KMS-11 (cell line): ENCODE data around the gene SEL1L3.

Experiments
- H2AFZ ChIP-seq: fragments of 200-600 bp; sonication (generic); 2 replicates; pipeline ENCODE4 v1.6.1; 2016; ENCODE audit warnings: antibody characterized with exemption, mixed run types, low read depth
- H3K27ac ChIP-seq: fragments of 200-600 bp; sonication (generic); 2 replicates; pipeline ENCODE4 v1.6.1; 2016; ENCODE audit warnings: mild to moderate bottlenecking, mixed run types
- H3K27me3 ChIP-seq: fragments of 200-600 bp; sonication (generic); 2 replicates; pipeline ENCODE4 v1.6.1; 2017; ENCODE audit warnings: mild to moderate bottlenecking, low read depth, mixed run types, moderate library complexity; ENCODE audit not compliant: insufficient read depth
- H3K36me3 ChIP-seq: fragments of 200-600 bp; sonication (generic); 2 replicates; pipeline ENCODE4 v1.6.1; 2017; ENCODE audit warnings: mild to moderate bottlenecking, mixed run types; ENCODE audit not compliant: insufficient read depth
- H3K4me1 ChIP-seq: fragments of 200-600 bp; sonication (generic); 2 replicates; pipeline ENCODE4 v1.6.1; 2016; ENCODE audit warnings: mild to moderate bottlenecking, low read depth, mixed run types; ENCODE audit not compliant: poor library complexity, severe bottlenecking
- H3K4me2 ChIP-seq: fragments of 200-600 bp; sonication (generic); 2 replicates; pipeline ENCODE4 v1.7.0; 2016; ENCODE audit warnings: mild to moderate bottlenecking, mixed run types
- H3K4me3 ChIP-seq: fragments of 200-600 bp; sonication (generic); IDR thresholded peaks from 2 replicates; pipeline ENCODE4 v1.6.1; 2017; ENCODE audit warnings: low read depth, low read length, mixed read lengths; ENCODE audit not compliant: insufficient read depth
- H3K79me2 ChIP-seq: fragments of 200-600 bp; sonication (generic); 2 replicates; pipeline ENCODE4 v1.6.1; 2016; ENCODE audit warnings: low read depth, mixed run types; ENCODE audit not compliant: insufficient read depth
- H3K9ac ChIP-seq: fragments of 200-600 bp; sonication (generic); 2 replicates; pipeline ENCODE4 v1.6.1; 2016; ENCODE audit warnings: mild to moderate bottlenecking, mixed run types
- H4K20me1 ChIP-seq: fragments of 200-600 bp; sonication (generic); 2 replicates; pipeline ENCODE4 v1.6.1; 2016; ENCODE audit warnings: mild to moderate bottlenecking, mixed run types; ENCODE audit not compliant: insufficient read depth
- TF ChIP-seq, protein P1 (sequence below): fragments of 200-600 bp; sonication (generic); conservative IDR thresholded peaks from 2 replicates; pipeline ENCODE4 v1.6.1; 2017; ENCODE audit warnings: low read depth, mild to moderate bottlenecking, antibody characterized with exemption, low read length, moderate library complexity, mixed read lengths

Gene SEL1L3

GRCh38 chr4:25881193-25881592 lies 18.4 kb upstream of the SEL1L3 start:
- no peak overlapping the region for H3K4me3 ChIP-seq
- TF ChIP-seq, protein P1, sequence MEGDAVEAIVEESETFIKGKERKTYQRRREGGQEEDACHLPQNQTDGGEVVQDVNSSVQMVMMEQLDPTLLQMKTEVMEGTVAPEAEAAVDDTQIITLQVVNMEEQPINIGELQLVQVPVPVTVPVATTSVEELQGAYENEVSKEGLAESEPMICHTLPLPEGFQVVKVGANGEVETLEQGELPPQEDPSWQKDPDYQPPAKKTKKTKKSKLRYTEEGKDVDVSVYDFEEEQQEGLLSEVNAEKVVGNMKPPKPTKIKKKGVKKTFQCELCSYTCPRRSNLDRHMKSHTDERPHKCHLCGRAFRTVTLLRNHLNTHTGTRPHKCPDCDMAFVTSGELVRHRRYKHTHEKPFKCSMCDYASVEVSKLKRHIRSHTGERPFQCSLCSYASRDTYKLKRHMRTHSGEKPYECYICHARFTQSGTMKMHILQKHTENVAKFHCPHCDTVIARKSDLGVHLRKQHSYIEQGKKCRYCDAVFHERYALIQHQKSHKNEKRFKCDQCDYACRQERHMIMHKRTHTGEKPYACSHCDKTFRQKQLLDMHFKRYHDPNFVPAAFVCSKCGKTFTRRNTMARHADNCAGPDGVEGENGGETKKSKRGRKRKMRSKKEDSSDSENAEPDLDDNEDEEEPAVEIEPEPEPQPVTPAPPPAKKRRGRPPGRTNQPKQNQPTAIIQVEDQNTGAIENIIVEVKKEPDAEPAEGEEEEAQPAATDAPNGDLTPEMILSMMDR = no peak

DNA sequence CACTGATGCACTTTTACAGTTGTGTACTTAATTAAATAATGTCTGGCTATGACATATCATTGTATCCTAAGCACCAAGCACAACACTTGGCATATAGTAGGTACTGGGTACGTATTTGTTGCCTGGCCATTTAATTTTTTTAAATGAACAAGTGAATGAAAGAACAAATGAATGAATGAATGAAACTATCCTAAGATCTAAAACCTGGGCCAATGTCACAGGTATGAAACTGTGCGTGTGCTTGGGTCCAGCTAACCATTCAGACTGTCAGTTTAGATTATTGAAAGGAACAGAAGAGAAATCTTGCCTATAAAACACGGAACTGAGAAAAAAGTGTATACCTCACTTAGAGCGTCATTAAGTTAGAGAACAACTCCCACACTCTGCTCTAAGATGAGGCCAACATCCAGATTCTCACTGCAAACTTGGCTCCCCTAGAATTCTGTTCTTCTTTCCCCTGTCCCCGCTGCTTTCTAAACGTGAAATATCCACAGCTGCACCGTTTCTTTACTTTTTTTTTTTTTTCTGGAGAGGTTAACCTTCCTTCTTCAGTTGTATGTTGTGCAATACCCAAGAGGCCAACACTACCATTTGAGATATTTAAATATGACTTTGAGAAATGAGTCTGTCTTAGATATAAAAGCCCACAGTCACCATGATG lies 17.3 kb upstream of the SEL1L3 start:
- H3K27me3 ChIP-seq = no peaks in the 10 kb centered on the region
- H3K4me3 ChIP-seq = no peak overlapping the region
- H3K79me2 ChIP-seq = no peaks in the 10 kb centered on the region
- H3K27ac ChIP-seq = no peak overlapping the region
- no peaks in the 10 kb centered on the region for H3K36me3 ChIP-seq
- TF ChIP-seq, protein P1 = no peak
- no peak overlapping the region for H3K4me2 ChIP-seq
- no peak overlapping the region for H2AFZ ChIP-seq
- no peak overlapping the region for H3K9ac ChIP-seq
- no peaks in the 10 kb centered on the region for H4K20me1 ChIP-seq
- H3K4me1 ChIP-seq = no peaks in the 10 kb centered on the region

More at GRCh38 chr4:25881193-25881592, 18.4 kb upstream of the SEL1L3 start:
- Histone ChIP-seq H3K27me3 (no peaks in the 10 kb centered on the region), H3K4me2 (no peak overlapping the region), H3K4me1 (no peaks in the 10 kb centered on the region), H3K27ac (no peak overlapping the region), H3K36me3 (no peaks in the 10 kb centered on the region), H2AFZ (no peak overlapping the region), H3K9ac (no peak overlapping the region), H4K20me1 (no peaks in the 10 kb centered on the region), H3K79me2 (no peaks in the 10 kb centered on the region)

- Histone ChIP-seq H3K36me3 (no peaks in the 10 kb centered on the region), H2AFZ (no peak overlapping the region), H3K4me3 (no peak overlapping the region), H4K20me1 (no peaks in the 10 kb centered on the region), H3K9ac (no peak overlapping the region), H3K4me1 (no peaks in the 10 kb centered on the region), H3K27ac (no peak overlapping the region), H3K27me3 (no peaks in the 10 kb centered on the region), H3K79me2 (no peaks in the 10 kb centered on the region), H3K4me2 (no peak overlapping the region)
- TF ChIP-seq, protein P1 = no peak
Measured at GRCh38 chr4:25879587-25879986, 16.8 kb upstream of the SEL1L3 start.

DNA sequence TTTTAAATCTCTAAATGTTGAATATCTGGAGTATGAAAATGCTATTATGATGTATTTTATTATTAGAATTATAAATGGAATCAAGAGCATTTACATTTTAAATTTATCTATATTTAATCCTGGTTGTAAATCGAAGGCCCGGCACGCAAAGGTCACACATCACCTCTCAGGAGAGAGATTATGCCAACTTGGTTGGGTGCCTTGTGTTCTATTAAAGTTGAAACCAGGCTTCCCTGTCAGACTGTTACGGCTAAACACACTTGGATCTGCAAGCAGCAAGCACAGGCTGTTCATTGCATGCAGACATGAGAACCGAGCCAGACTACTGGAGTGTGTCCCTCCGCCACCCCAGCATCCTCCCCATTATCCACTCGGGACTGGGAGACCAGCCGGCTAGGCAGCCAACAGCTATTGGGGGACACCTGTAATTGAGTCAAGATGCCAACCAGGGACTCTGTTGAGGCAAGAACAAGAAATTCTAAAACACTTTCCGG lies 16.4 kb upstream of the SEL1L3 start:
- no peak overlapping the region for H3K4me3 ChIP-seq
- no peaks in the 10 kb centered on the region for H3K4me1 ChIP-seq
- no peaks in the 10 kb centered on the region for H3K79me2 ChIP-seq
- H3K27me3 ChIP-seq = no peaks in the 10 kb centered on the region
- H3K4me2 ChIP-seq = no peak overlapping the region
- H4K20me1 ChIP-seq = no peaks in the 10 kb centered on the region
- no peak overlapping the region for H2AFZ ChIP-seq
- TF ChIP-seq, protein P1 = no peak
- H3K9ac ChIP-seq = no peak overlapping the region
- no peaks in the 10 kb centered on the region for H3K36me3 ChIP-seq
- H3K27ac ChIP-seq = no peak overlapping the region
